IPS-18c (cell line): ENCODE data around the gene KCNK2.

Experiments used
- H3K4me3 ChIP-seq: 2 replicates; pipeline ENCODE4 v1.7.0; 2013; ENCODE audit warnings: low read depth, mild to moderate bottlenecking, low read length, moderate library complexity; ENCODE audit not compliant: insufficient read depth
- H3K9me3 ChIP-seq: one replicate; pipeline ENCODE4 v1.6.1; 2013; ENCODE audit warnings: mild to moderate bottlenecking, low read length, moderate library complexity; ENCODE audit not compliant: control insufficient read depth, insufficient read depth

Gene KCNK2

GRCh38 chr1:215200121-215200520 is 117.6 kb downstream of the KCNK2 start:
- H3K9me3 ChIP-seq: no peaks in the 10 kb centered on the region
- no peak overlapping the region; the same call in 1 of the 2 replicates for H3K4me3 ChIP-seq

GRCh38 chr1:215201283-215201682 is 118.7 kb downstream of the KCNK2 start:
- H3K4me3 ChIP-seq: no peak overlapping the region
- no peaks in the 10 kb centered on the region for H3K9me3 ChIP-seq

GRCh38 chr1:215202868-215203267 is 120.3 kb downstream of the KCNK2 start:
- no peaks in the 10 kb centered on the region for H3K9me3 ChIP-seq
- no peak overlapping the region for H3K4me3 ChIP-seq

- no peak overlapping the region for H3K4me3 ChIP-seq
- H3K9me3 ChIP-seq: no peaks in the 10 kb centered on the region
Observed at GRCh38 chr1:215210167-215210566, 127.6 kb downstream of the KCNK2 start.

GRCh38 chr1:215215846-215216245 is 133.3 kb downstream of the KCNK2 start:
- Histone ChIP-seq H3K4me3 (no peak overlapping the region), H3K9me3 (no peaks in the 10 kb centered on the region)

- no peak overlapping the region for H3K4me3 ChIP-seq
- H3K9me3 ChIP-seq: no peaks in the 10 kb centered on the region
Observed at GRCh38 chr1:215219372-215219771, 136.8 kb downstream of the KCNK2 start.

GRCh38 chr1:215220346-215220745 is 137.8 kb downstream of the KCNK2 start:
- Histone ChIP-seq H3K4me3 (no peak overlapping the region), H3K9me3 (no peaks in the 10 kb centered on the region)

GRCh38 chr1:215226757-215227156 is 144.2 kb downstream of the KCNK2 start:
- no peak overlapping the region for H3K4me3 ChIP-seq
- H3K9me3 ChIP-seq: no peaks in the 10 kb centered on the region

GRCh38 chr1:215228193-215228592 is 145.7 kb downstream of the KCNK2 start:
- no peaks in the 10 kb centered on the region for H3K9me3 ChIP-seq

GRCh38 chr1:215241451-215241850 is 158.9 kb downstream of the KCNK2 start:
- no peak overlapping the region for H3K4me3 ChIP-seq
- no peaks in the 10 kb centered on the region for H3K9me3 ChIP-seq

More at GRCh38 chr1:215228193-215228592, 145.7 kb downstream of the KCNK2 start:
- H3K4me3 ChIP-seq: no peak overlapping the region

GRCh38 chr1:215243345-215244054 is 161.0 kb downstream of the KCNK2 start:
- Histone ChIP-seq H3K4me3 (no peak overlapping the region), H3K9me3 (no peaks in the 10 kb centered on the region)

GRCh38 chr1:215250913-215251312 is 168.4 kb downstream of the KCNK2 start:
- no peak overlapping the region for H3K4me3 ChIP-seq
- no peaks in the 10 kb centered on the region for H3K9me3 ChIP-seq

GRCh38 chr1:215251428-215251827 is 168.9 kb downstream of the KCNK2 start:
- Histone ChIP-seq H3K9me3 (no peaks in the 10 kb centered on the region), H3K4me3 (no peak overlapping the region)

GRCh38 chr1:215252164-215252563 is 169.6 kb downstream of the KCNK2 start:
- H3K9me3 ChIP-seq: no peaks in the 10 kb centered on the region

GRCh38 chr1:215256936-215257679 is 174.6 kb downstream of the KCNK2 start:
- no peaks in the 10 kb centered on the region for H3K9me3 ChIP-seq

More at GRCh38 chr1:215252164-215252563, 169.6 kb downstream of the KCNK2 start:
- H3K4me3 ChIP-seq: no peak overlapping the region

GRCh38 chr1:215260711-215261110 is 178.2 kb downstream of the KCNK2 start:
- Histone ChIP-seq H3K9me3 (no peaks in the 10 kb centered on the region), H3K4me3 (no peak overlapping the region)

More at GRCh38 chr1:215256936-215257679, 174.6 kb downstream of the KCNK2 start:
- H3K4me3 ChIP-seq: no peak overlapping the region

- Histone ChIP-seq H3K4me3 (no peak overlapping the region), H3K9me3 (no peaks in the 10 kb centered on the region)
Observed at GRCh38 chr1:215262106-215262505, 179.6 kb downstream of the KCNK2 start.

- Histone ChIP-seq H3K4me3 (no peak overlapping the region), H3K9me3 (no peaks in the 10 kb centered on the region)
Observed at GRCh38 chr1:215263636-215264035, 181.1 kb downstream of the KCNK2 start.
